Measurements from ENCODE around the gene KDELR3.

- no peak for TF ChIP-seq CTCF (IDR thresholded peaks at IDR 0.05; ENCODE audit: low read length)
- no peak for TF ChIP-seq EZH2 (IDR thresholded peaks at IDR 0.05; ENCODE audit: borderline replicate concordance, low read length)
These were observed 7.5 kb upstream of the KDELR3 start for GRCh38 chr22:38460426-38460840.

Data from OCI-LY1 (cell line).